ENCODE measurements around the gene KIF5C.
A peak's percentile ranks its signal among the peaks of the same experiment; 100 is the strongest.

The KIF5C gene

GRCh38 chr2:148924514-148925178 is 49.6 kb downstream of the KIF5C start:
- no peak for DNase-seq (ENCODE audit: low read depth in 2 of 2)

- DNase-seq (ENCODE audit: low read depth in 2 of 2) = peak in 1 of 2 donors; percentile 31
These were observed 51.4 kb downstream of the KIF5C start for GRCh38 chr2:148926291-148926961.

- DNase-seq (ENCODE audit: low read depth in 2 of 2) = peak in 1 of 2 donors; percentile 6
These were observed 52.0 kb downstream of the KIF5C start for GRCh38 chr2:148926981-148927401.

- DNase-seq (ENCODE audit: low read depth in 2 of 2) = no peak
These were observed 53.4 kb downstream of the KIF5C start for GRCh38 chr2:148928395-148928794.

- DNase-seq (ENCODE audit: low read depth in 2 of 2) = no peak
These were observed 55.2 kb downstream of the KIF5C start for GRCh38 chr2:148930046-148930775.

- DNase-seq (ENCODE audit: low read depth in 2 of 2) = no peak
These were observed 57.5 kb downstream of the KIF5C start for GRCh38 chr2:148932536-148932935.

GRCh38 chr2:148933456-148933855 is 58.4 kb downstream of the KIF5C start:
- DNase-seq (ENCODE audit: low read depth in 2 of 2) = no peak

GRCh38 chr2:148935791-148936190 is 60.8 kb downstream of the KIF5C start:
- DNase-seq (ENCODE audit: low read depth in 2 of 2) = no peak

GRCh38 chr2:148936857-148937450 is 61.9 kb downstream of the KIF5C start:
- DNase-seq (ENCODE audit: low read depth in 2 of 2) = no peak

GRCh38 chr2:148939271-148939670 is 64.2 kb downstream of the KIF5C start:
- no peak for DNase-seq (ENCODE audit: low read depth in 2 of 2)

GRCh38 chr2:148943097-148943496 is 68.1 kb downstream of the KIF5C start:
- DNase-seq (ENCODE audit: low read depth in 2 of 2) = no peak

- no peak for DNase-seq (ENCODE audit: low read depth in 2 of 2)
These were observed 69.5 kb downstream of the KIF5C start for GRCh38 chr2:148944536-148944935.

GRCh38 chr2:148947299-148947698 is 72.3 kb downstream of the KIF5C start:
- no peak for DNase-seq (ENCODE audit: low read depth in 2 of 2)

GRCh38 chr2:148948868-148949267 is 73.8 kb downstream of the KIF5C start:
- no peak for DNase-seq (ENCODE audit: low read depth in 2 of 2)

GRCh38 chr2:148949348-148949747 is 74.3 kb downstream of the KIF5C start:
- no peak for DNase-seq (ENCODE audit: low read depth in 2 of 2)

GRCh38 chr2:148952621-148953020 is 77.6 kb downstream of the KIF5C start:
- DNase-seq (ENCODE audit: low read depth in 2 of 2) = no peak

GRCh38 chr2:148953426-148953825 is 78.4 kb downstream of the KIF5C start:
- no peak for DNase-seq (ENCODE audit: low read depth in 2 of 2)

GRCh38 chr2:148954536-148954935 is 79.5 kb downstream of the KIF5C start:
- no peak for DNase-seq (ENCODE audit: low read depth in 2 of 2)

- DNase-seq (ENCODE audit: low read depth in 2 of 2) = no peak
These were observed 80.8 kb downstream of the KIF5C start for GRCh38 chr2:148955798-148956197.

GRCh38 chr2:148957023-148957422 is 82.0 kb downstream of the KIF5C start:
- DNase-seq (ENCODE audit: low read depth in 2 of 2) = no peak

GRCh38 chr2:148959745-148960144 is 84.7 kb downstream of the KIF5C start:
- no peak for DNase-seq (ENCODE audit: low read depth in 2 of 2)

- no peak for DNase-seq (ENCODE audit: low read depth in 2 of 2)
These were observed 85.5 kb downstream of the KIF5C start for GRCh38 chr2:148960483-148960882.
